T-helper 22 cell (primary cell): ENCODE results near the gene NLRP10.

ENCODE experiments used
- DNase-seq: peaks from one replicate; pipeline ENCODE4 v3.0.0-alpha.2; 2020; ENCODE audit warnings: low read depth

Gene NLRP10

DNA sequence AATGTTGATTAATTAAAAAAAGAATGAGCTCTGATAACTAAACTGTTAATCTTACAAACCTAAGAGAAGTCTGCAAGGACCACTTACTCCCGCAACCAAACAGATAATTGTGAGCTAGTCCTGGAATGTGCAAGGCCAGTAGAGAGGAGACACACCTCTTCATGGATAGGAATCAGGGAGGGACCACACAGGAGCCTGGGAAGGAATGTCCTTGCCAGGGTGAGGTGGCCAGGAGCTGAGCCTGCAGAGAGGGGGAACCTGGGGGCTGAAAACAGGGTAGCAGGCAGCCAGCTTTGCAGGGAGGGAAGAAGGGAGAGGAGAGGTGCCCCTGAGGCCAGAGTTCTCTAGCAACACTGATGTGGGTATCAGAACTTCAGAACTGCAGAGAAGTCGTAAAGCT, 9.4 kb upstream of the NLRP10 start:
- DNase-seq: no peak

DNA sequence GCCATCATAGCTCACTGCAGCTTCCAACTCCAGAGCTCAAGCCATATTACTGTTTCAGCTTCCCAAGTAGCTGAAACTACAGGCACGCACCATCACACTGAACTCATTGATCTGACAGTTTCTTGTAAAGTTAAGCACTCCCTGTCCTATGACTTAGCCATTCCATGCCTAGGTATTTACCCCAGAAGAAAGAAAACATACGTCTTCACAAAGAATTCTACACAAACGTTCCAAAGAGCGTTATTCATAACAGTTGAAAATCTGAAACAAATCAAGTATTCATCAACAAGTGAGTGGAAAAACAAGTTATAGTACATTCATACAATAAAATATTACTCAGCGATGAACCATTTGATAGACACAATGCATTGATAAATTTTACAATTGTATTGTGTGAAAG, 7.8 kb upstream of the NLRP10 start:
- no peak for DNase-seq

GRCh38 chr11:7971846-7972245, 6.6 kb upstream of the NLRP10 start:
- DNase-seq: no peak

GRCh38 chr11:7969756-7970646, 4.8 kb upstream of the NLRP10 start:
- no peak for DNase-seq

DNA sequence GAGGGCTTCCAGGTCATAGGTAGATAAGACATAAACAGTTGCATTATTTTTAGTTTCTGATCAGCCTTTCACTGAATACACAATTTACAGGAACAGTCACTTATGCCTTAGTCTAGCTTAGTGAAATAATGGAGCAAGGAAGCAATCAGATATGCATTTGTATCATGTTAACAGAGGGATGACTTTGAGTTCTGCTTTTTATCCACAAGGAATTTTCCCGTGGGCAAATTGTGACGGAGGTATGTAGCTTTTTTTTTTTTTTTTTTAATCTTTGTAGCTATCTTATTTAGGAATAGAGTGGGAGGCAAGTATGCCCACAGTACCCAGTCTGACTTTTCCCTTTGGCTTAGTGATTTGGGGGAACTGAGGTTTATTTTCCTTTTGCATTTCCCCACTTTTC, 3.4 kb upstream of the NLRP10 start:
- DNase-seq: no peak

DNA sequence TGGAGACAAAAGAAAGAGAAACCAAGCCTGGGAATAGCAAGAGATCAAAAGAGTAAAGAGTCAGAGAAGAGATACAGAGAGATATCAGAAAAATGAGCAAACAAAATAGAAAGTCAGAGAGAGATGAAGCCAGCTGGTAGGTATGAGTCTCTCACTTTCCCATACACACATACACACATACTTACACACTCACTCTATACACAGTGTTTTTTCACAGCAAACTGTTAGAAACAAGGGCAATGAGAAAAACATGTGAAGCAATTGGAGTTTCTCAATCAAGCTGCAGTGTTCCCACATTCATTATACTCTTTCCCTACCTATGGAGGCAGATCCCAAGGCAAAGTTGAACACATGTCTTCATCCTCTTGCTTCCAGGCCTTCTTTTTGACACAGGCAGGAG, 2.6 kb upstream of the NLRP10 start:
- DNase-seq: no peak

- no peak for DNase-seq
Observed at GRCh38 chr11:7967097-7967496, 1.9 kb upstream of the NLRP10 start.

DNA sequence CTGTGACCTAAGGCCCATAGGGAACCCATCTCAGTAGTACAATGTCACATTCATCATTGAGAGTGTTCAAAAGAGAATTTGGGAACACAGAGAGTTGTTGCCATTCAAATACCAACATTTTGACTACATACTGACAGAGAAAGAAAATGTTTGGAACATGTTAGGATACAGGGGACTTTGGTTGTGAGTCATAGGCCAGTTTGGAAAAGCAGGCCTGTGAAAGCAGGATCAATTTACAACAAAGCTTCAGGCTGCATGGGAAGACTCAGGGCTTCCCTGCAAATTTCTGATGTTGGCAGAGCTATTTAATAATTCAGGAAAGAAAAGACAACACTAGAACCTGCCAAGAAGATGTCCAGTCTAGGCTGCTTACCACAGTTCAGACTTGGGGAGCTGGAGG, 374 bp downstream of the NLRP10 start:
- no peak for DNase-seq

- no peak for DNase-seq
Observed at GRCh38 chr11:7964261-7964660, 986 bp downstream of the NLRP10 start.

- DNase-seq: no peak
Observed at GRCh38 chr11:7955191-7955590, 10.1 kb downstream of the NLRP10 start.

- no peak for DNase-seq
Observed at GRCh38 chr11:7949934-7950333, 15.3 kb downstream of the NLRP10 start.

GRCh38 chr11:7944123-7944522, 21.1 kb downstream of the NLRP10 start:
- DNase-seq: no peak

- no peak for DNase-seq
Observed at GRCh38 chr11:7941608-7942007, 23.6 kb downstream of the NLRP10 start, which contains the start of gene OR10A3. OR10A3 (minus strand) TSS chr11:7941708; CDS start chr11:7939520, 2,188 bp downstream.

GRCh38 chr11:7941146-7941545, 24.1 kb downstream of the NLRP10 start:
- no peak for DNase-seq

GRCh38 chr11:7936615-7937014, 28.6 kb downstream of the NLRP10 start:
- no peak for DNase-seq

DNA sequence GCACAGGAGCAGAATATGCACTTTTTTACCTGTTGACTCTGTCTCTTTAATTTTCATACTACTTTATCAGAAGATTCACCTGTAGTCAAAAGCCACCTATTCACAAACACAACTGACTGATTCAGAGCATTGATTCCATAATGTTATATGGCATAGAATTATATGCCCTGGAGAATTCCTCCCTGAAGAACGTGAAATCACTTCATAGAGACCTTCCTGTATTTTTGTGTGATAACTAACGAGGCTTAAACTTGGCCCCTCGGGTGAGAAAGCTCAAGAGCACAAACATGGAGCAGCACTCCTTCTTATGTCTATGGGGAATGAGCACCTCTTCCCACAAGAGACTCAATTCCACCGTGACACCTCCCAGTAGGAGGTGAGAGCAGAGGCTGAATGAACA, 34.1 kb downstream of the NLRP10 start, which contains the start of gene OR10A6:
Gene OR10A6, minus strand, starts transcription at position 101 of the 400 bp plus-strand sequence. CDS start 2,606 bp downstream, outside the sequence.
- no peak for DNase-seq

DNA sequence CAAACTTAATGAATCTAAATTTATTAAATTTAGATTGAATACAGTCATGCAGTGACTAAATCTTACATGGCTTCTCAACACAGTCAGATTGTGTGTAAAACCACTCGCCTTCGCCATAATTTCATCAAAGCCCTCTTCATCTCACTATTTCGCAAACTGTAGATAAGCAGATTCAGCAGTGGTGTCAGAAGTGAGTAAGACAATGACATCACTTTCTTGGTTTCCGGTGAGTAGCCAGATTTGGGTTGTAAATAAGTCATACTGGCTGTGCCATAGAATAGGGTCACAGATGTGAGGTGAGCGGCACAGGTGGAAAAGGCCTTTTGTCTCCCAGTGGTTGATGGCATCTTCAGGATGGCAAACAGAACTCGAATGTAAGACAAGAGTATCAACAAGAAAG, 37.6 kb downstream of the NLRP10 start:
- DNase-seq: no peak

- no peak for DNase-seq
Observed at GRCh38 chr11:7924536-7924935, 40.7 kb downstream of the NLRP10 start.

DNA sequence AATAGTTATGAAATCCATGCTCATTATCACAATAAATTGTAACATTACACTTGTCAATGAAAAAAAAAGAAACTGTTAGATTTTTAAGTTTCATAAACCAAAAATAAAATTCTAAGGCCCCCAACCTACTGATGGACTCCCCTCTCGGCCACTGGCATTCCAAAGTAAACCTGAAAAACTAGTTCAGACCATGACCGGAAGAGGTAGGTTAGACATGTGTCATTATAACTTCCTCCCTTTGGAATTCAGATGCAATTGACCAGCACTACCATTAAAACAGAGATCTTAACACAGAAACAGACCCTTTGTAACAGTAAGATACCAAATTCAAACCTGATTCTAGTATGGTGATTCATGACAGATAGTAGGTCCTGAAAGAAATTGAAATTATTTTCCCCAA, 47.1 kb downstream of the NLRP10 start:
- no peak for DNase-seq
